Loucy (cell line): ENCODE measurements around the gene ADAD2.

Experiments used
- CTCF ChIP-seq: fragments of 200-600 bp; sonication (generic); conservative IDR thresholded peaks from 2 replicates; pipeline ENCODE4 v1.5.1; 2014; ENCODE audit warnings: mild to moderate bottlenecking, antibody characterized with exemption, low read length
- EZH2phosphoT487 ChIP-seq: fragments of 200-600 bp; IDR thresholded peaks from 2 replicates; pipeline ENCODE4 v1.6.1; 2018; ENCODE audit warnings: antibody characterized with exemption, mild to moderate bottlenecking, moderate library complexity, borderline replicate concordance

GRCh38 chr16:84205976-84206691, 15.2 kb downstream of the ADAD2 start:
- TF ChIP-seq CTCF = no peak
- TF ChIP-seq EZH2phosphoT487 = no peak
